ENCODE data around the gene NOL6. TPM values are rescaled to one million over a fixed set of nuclear protein-coding genes. Genes with fewer than 3 reads are reported as not detected.

The NOL6 gene
- polyA plus RNA-seq, 1 donor from 2014 or later = 15.5 TPM

DNA sequence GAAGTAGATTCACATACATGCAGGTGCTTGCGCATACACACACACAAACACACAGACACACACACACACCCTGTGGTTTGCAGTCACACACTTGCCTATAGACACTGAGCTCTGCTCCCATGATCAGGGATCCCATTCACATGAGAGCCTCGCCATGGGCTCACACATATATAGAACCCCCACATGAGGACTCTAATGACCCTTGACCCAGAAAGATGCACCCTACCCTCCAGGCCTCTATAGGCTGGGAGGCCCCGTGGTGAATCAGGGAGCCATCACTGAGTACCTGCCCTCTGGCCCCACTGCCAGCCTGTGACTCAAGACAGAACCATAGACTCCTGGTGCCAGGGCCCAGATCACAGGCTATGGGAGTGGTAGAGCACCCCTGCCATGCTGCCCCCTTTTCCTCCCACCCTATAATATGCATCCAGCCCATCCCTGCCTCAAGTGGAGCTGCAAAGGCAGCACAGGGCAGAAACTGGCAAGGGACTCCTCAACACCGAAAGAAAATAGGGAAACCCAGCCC, 23.0 kb downstream of the NOL6 start:
- Histone ChIP-seq H3K27me3 (ENCODE audit: insufficient read depth, low read depth, low read length) (peaks cover 9% of the 10 kb centered on the region), H3K9ac (ENCODE audit: low read length) (no peak overlapping the region), H4K20me1 (ENCODE audit: insufficient read depth) (no peaks in the 10 kb centered on the region), H3K27ac (ENCODE audit: low read length) (no peak overlapping the region), H3K79me2 (replicated peaks; ENCODE audit: insufficient read depth, low read length) (no peaks in the 10 kb centered on the region), H3F3A (ENCODE audit: insufficient read depth, low read length, poor library complexity, severe bottlenecking) (no peaks in the 10 kb centered on the region), H3K4me2 (ENCODE audit: low read length) (no peak overlapping the region), H3K9me2 (ENCODE audit: insufficient read depth, low read length) (no peaks in the 10 kb centered on the region), H3K9me3 (ENCODE audit: low read length) (no peaks in the 10 kb centered on the region), H2AFZ (ENCODE audit: low read depth, low read length) (no peak overlapping the region), H3K4me3 (ENCODE audit: low read length) (no peak overlapping the region), H3K36me3 (ENCODE audit: insufficient read depth, low read length) (no peaks in the 10 kb centered on the region)
- TF ChIP-seq RAD21 (conservative IDR thresholded peaks at IDR 0.05) = no peak
- TF ChIP-seq EP300 (conservative IDR thresholded peaks at IDR 0.05; ENCODE audit: poor library complexity, severe bottlenecking) = no peak
- no peak for TF ChIP-seq CTCF (IDR thresholded peaks at IDR 0.05; ENCODE audit: poor library complexity, severe bottlenecking)
- TF ChIP-seq MXI1 (conservative IDR thresholded peaks at IDR 0.05; ENCODE audit: poor library complexity, severe bottlenecking) = no peak
- TF ChIP-seq EZH2 (IDR thresholded peaks at IDR 0.05; ENCODE audit: borderline replicate concordance, insufficient read depth, low read length, poor library complexity, severe bottlenecking) = no peak
- TF ChIP-seq, protein P1, sequence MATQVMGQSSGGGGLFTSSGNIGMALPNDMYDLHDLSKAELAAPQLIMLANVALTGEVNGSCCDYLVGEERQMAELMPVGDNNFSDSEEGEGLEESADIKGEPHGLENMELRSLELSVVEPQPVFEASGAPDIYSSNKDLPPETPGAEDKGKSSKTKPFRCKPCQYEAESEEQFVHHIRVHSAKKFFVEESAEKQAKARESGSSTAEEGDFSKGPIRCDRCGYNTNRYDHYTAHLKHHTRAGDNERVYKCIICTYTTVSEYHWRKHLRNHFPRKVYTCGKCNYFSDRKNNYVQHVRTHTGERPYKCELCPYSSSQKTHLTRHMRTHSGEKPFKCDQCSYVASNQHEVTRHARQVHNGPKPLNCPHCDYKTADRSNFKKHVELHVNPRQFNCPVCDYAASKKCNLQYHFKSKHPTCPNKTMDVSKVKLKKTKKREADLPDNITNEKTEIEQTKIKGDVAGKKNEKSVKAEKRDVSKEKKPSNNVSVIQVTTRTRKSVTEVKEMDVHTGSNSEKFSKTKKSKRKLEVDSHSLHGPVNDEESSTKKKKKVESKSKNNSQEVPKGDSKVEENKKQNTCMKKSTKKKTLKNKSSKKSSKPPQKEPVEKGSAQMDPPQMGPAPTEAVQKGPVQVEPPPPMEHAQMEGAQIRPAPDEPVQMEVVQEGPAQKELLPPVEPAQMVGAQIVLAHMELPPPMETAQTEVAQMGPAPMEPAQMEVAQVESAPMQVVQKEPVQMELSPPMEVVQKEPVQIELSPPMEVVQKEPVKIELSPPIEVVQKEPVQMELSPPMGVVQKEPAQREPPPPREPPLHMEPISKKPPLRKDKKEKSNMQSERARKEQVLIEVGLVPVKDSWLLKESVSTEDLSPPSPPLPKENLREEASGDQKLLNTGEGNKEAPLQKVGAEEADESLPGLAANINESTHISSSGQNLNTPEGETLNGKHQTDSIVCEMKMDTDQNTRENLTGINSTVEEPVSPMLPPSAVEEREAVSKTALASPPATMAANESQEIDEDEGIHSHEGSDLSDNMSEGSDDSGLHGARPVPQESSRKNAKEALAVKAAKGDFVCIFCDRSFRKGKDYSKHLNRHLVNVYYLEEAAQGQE (IDR thresholded peaks at IDR 0.05; ENCODE audit: borderline replicate concordance) = no peak

DNA sequence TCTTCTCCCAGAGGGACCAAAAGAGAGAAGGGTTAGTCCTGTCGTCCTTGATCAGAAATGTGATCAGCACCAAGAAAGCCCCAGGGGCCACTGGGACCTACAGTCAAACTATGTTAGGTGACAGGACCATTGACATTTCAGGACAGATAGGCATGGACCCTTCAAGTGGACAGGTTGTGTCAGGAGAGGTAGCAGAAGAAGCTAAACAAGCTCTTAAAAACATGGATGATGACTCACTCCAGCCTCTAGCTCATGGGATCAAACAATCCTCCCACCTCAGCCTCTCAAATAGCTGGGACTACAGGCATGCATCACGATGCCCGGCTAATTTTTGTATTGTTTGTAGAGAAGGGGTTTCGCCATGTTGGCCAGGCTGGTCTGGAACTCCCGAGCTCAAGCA, 24.0 kb downstream of the NOL6 start:
- Histone ChIP-seq H3K79me2 (replicated peaks; ENCODE audit: insufficient read depth, low read length) (no peaks in the 10 kb centered on the region), H3K9ac (ENCODE audit: low read length) (no peak overlapping the region), H3K36me3 (ENCODE audit: insufficient read depth, low read length) (no peaks in the 10 kb centered on the region), H3K27me3 (ENCODE audit: insufficient read depth, low read depth, low read length) (peaks cover 9% of the 10 kb centered on the region), H3K4me2 (ENCODE audit: low read length) (no peak overlapping the region), H3K27ac (ENCODE audit: low read length) (no peak overlapping the region), H3K9me3 (ENCODE audit: low read length) (no peaks in the 10 kb centered on the region), H2AFZ (ENCODE audit: low read depth, low read length) (no peak overlapping the region), H3F3A (ENCODE audit: insufficient read depth, low read length, poor library complexity, severe bottlenecking) (no peaks in the 10 kb centered on the region), H3K4me3 (ENCODE audit: low read length) (no peak overlapping the region), H4K20me1 (ENCODE audit: insufficient read depth) (no peaks in the 10 kb centered on the region), H3K9me2 (ENCODE audit: insufficient read depth, low read length) (no peaks in the 10 kb centered on the region)
- TF ChIP-seq MXI1 (conservative IDR thresholded peaks at IDR 0.05; ENCODE audit: poor library complexity, severe bottlenecking) (no peak), EP300 (conservative IDR thresholded peaks at IDR 0.05; ENCODE audit: poor library complexity, severe bottlenecking) (no peak), RAD21 (conservative IDR thresholded peaks at IDR 0.05) (no peak)
